ENCODE data around the gene PSMD13. TPM values are rescaled to one million over a fixed set of nuclear protein-coding genes. Genes with fewer than 3 reads are reported as not detected.

Gene PSMD13
- total RNA-seq, 1 donor from 2014 or later = 115 TPM

- peaks cover 1% of the 10 kb centered on the region for H3K36me3 Mint-ChIP-seq (ENCODE audit: unreplicated experiment)
- no peak for DNase-seq (ENCODE audit: extremely low spot score, unreplicated experiment)
- no peaks in the 10 kb centered on the region for H3K9me3 Mint-ChIP-seq (ENCODE audit: unreplicated experiment)
- no peak for TF ChIP-seq CTCF (IDR thresholded peaks at IDR 0.05)
- H3K4me3 Mint-ChIP-seq (ENCODE audit: unreplicated experiment) = no peak overlapping the region
- no peak overlapping the region for H3K27ac Mint-ChIP-seq (ENCODE audit: unreplicated experiment)
- H3K27me3 Mint-ChIP-seq (ENCODE audit: unreplicated experiment) = no peaks in the 10 kb centered on the region
- H3K4me1 Mint-ChIP-seq (ENCODE audit: unreplicated experiment) = peaks cover 18% of the 10 kb centered on the region
These were observed 55.7 kb downstream of the PSMD13 start for GRCh38 chr11:292211-293121.

- no peak overlapping the region for H3K27ac Mint-ChIP-seq (ENCODE audit: unreplicated experiment)
- TF ChIP-seq CTCF (IDR thresholded peaks at IDR 0.05) = no peak
- no peak for DNase-seq (ENCODE audit: extremely low spot score, unreplicated experiment)
- H3K36me3 Mint-ChIP-seq (ENCODE audit: unreplicated experiment) = peaks cover 1% of the 10 kb centered on the region
- no peak overlapping the region for H3K4me3 Mint-ChIP-seq (ENCODE audit: unreplicated experiment)
- H3K4me1 Mint-ChIP-seq (ENCODE audit: unreplicated experiment) = peaks cover 15% of the 10 kb centered on the region
- no peaks in the 10 kb centered on the region for H3K27me3 Mint-ChIP-seq (ENCODE audit: unreplicated experiment)
- H3K9me3 Mint-ChIP-seq (ENCODE audit: unreplicated experiment) = no peaks in the 10 kb centered on the region
These were observed 56.6 kb downstream of the PSMD13 start for GRCh38 chr11:293271-293851.

GRCh38 chr11:293852-294661 is 57.3 kb downstream of the PSMD13 start:
- no peaks in the 10 kb centered on the region for H3K27me3 Mint-ChIP-seq (ENCODE audit: unreplicated experiment)
- DNase-seq (ENCODE audit: extremely low spot score, unreplicated experiment) = no peak
- peaks cover 1% of the 10 kb centered on the region for H3K36me3 Mint-ChIP-seq (ENCODE audit: unreplicated experiment)
- H3K9me3 Mint-ChIP-seq (ENCODE audit: unreplicated experiment) = no peaks in the 10 kb centered on the region
- peaks cover 15% of the 10 kb centered on the region for H3K4me1 Mint-ChIP-seq (ENCODE audit: unreplicated experiment)
- H3K4me3 Mint-ChIP-seq (ENCODE audit: unreplicated experiment) = no peak overlapping the region
- TF ChIP-seq CTCF (IDR thresholded peaks at IDR 0.05) = no peak
- no peak overlapping the region for H3K27ac Mint-ChIP-seq (ENCODE audit: unreplicated experiment)

- H3K4me3 Mint-ChIP-seq (ENCODE audit: unreplicated experiment) = no peak overlapping the region
- TF ChIP-seq CTCF (IDR thresholded peaks at IDR 0.05) = no peak
- H3K36me3 Mint-ChIP-seq (ENCODE audit: unreplicated experiment) = peaks cover 1% of the 10 kb centered on the region
- no peaks in the 10 kb centered on the region for H3K9me3 Mint-ChIP-seq (ENCODE audit: unreplicated experiment)
- no peaks in the 10 kb centered on the region for H3K27me3 Mint-ChIP-seq (ENCODE audit: unreplicated experiment)
- H3K27ac Mint-ChIP-seq (ENCODE audit: unreplicated experiment) = no peak overlapping the region
- peaks cover 14% of the 10 kb centered on the region for H3K4me1 Mint-ChIP-seq (ENCODE audit: unreplicated experiment)
- no peak for DNase-seq (ENCODE audit: extremely low spot score, unreplicated experiment)
These were observed 58.0 kb downstream of the PSMD13 start for GRCh38 chr11:294780-295179.
